LHCN-M2 (cell line): ENCODE results near the gene TNKS1BP1. TPM values are rescaled to one million over a fixed set of nuclear protein-coding genes. Genes with fewer than 3 reads are reported as not detected.
A peak's percentile ranks its signal among the peaks of the same experiment; 100 is the strongest.
"Not testable (repeated sequence)": the region's sequence is repeated elsewhere in the genome, so short reads cannot be mapped to it uniquely, and the experiment has no call there.

Experiments
- DNase-seq: peaks from one replicate; pipeline ENCODE4 v3.0.0-alpha.2; 2012; ENCODE audit warnings: low read depth
- total RNA-seq: library from RNA; depleted of rRNA; stranded (reverse); fragments of >200 nt; gene quantifications from 2 replicates; pipeline ENCODE4 v1.2.3, GENCODE V29; 2014

The TNKS1BP1 gene
- total RNA-seq, 1 experiment from 2014 or later = 114 TPM

DNA sequence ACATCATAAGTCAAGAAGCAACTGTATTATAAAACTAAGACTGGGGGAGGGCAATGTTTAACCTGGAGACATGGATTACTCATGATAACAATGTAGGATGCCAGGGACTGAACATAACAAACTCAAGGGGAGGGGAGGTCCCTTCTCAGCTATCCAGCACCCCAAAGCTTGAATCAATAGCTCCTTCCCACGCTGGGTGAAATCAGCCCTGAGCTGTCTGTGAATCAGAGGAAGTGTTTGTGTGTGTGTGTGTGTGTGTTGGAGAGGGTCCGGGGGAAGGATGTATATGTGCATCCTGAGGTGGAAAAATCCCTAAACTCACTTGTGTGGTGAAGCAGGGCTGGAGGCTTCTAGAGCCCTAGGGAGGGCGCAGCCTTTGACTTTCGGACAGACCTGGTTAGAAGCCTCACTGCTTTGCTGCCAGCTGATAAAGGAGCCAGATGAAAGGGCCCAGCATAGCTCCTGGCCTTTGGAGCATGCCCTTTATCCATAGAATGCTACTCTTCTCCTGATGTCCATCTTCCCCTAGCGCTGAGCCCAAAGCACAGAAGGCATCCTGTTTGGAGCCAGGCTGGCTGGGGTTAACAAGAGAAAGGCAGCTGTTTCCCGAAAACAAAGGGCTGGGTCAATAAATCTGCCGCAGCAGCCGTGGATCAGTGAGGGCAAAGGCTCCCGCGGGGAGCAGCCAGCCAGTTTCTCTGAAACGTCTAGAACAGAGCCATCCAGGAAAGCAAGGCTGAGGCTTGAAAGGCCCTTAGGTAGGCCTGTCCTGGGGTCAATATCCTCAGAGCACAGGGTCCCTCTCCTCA lies 35.8 kb downstream of the TNKS1BP1 start:
- peak; percentile 91 for DNase-seq

DNA sequence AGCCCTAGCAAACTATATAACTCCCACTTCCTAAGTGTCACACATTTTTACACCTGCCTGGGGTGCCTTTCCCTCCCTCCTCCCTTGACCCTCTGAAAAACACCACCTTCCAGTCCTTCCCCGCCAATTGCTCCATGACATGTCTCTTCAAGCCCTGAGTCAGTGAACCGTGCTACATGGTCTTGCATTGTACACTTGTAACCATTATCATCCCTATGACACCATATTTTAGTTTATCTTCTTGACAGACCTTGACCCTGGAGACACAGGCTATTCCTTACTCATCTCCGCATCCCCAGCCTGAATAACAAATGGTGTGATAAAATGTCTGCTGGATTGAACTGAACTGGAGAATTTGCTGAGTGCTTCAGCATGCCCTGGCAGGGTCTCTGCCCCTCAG lies 36.9 kb downstream of the TNKS1BP1 start:
- no peak for DNase-seq

DNA sequence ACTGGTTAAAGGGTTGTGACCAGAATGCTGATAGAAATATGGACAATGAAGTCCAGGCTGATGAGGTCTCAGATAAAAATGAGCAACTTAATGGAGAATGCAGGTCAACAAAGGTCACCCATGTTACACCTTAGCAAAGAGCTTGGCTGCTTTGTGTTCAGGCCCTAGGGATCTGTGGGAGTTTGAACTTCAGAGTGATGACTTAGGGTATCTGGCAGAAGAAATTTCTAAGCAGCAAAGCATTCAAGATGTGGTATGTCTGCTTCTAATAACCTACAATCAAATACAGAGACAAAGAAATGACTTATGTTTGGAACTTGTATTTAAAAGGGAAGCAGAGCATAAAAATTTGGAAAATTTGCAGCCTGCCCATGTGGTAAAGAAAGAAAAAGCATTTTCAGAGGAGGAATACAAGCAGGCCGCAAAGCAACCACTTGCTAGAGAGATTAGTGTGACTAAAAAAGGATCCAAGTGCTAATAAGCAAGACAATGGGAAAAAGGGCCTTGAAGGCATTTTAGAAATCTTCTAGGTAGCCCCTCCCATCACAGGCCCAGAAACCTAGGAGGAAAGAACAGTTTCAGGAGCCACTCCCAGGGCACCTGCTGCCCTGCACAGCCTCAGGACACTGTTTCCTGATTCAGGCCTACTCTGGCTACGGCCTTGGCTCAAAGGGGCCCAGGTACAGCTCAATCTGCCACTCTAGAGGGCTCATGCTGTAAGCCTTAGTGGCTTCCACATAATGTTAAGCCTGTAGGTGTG lies 41.3 kb downstream of the TNKS1BP1 start:
- no peak for DNase-seq

DNA sequence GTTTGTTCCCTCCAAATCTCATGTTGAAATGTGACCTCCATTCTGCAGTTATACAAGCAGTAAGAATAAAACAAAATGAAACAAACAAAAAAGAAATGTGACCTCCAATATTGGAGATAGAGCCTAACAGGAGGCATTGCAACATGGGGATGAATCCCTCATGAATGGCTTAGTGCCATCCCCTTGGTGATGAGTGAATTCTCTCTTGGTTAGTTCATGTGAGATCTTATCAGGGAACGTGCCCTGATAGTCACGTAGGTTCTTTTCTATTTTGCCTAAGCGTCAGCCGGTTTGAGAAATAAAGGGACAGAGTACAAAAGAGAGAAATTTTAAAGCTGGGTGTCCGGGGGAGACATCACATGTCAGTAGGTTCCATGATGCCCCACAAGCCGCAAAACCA lies 43.2 kb downstream of the TNKS1BP1 start:
- DNase-seq = not testable (repeated sequence)

DNA sequence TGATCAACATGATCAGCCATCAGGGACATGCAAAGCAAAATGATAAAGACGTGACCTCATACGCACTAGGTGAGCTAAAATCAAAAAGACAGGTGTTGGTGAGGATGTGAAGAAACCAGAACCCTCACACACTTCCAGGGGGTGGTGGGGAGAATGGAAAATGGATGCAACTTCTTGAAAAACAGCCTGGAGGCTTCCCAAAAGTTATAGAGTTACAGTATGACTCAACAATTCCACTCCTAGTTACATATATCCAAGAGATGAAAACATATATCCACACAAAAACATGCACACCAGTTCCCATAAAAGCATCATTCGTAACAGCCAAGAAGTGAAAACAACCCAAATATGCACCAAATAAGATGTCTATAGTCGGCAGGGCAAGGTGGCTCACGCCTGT lies 45.6 kb downstream of the TNKS1BP1 start:
- no peak for DNase-seq

DNA sequence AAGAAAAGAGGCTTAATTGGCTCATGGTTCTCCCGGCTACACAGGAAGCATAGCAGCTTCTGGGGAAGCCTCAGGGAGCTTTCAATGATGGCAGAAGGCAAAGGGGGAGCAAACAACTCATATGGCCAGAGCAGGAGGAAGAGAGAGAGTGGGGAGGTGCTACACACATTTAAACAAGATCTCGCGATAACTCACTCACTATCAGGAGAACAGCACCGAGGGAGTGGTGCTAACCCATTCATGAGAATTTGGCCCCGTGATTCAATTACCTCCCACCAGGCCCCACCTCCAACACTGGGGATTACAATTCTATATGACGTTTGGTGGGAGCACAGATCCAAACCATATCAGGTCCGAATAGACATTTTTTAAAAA lies 46.0 kb downstream of the TNKS1BP1 start:
- no peak for DNase-seq

DNA sequence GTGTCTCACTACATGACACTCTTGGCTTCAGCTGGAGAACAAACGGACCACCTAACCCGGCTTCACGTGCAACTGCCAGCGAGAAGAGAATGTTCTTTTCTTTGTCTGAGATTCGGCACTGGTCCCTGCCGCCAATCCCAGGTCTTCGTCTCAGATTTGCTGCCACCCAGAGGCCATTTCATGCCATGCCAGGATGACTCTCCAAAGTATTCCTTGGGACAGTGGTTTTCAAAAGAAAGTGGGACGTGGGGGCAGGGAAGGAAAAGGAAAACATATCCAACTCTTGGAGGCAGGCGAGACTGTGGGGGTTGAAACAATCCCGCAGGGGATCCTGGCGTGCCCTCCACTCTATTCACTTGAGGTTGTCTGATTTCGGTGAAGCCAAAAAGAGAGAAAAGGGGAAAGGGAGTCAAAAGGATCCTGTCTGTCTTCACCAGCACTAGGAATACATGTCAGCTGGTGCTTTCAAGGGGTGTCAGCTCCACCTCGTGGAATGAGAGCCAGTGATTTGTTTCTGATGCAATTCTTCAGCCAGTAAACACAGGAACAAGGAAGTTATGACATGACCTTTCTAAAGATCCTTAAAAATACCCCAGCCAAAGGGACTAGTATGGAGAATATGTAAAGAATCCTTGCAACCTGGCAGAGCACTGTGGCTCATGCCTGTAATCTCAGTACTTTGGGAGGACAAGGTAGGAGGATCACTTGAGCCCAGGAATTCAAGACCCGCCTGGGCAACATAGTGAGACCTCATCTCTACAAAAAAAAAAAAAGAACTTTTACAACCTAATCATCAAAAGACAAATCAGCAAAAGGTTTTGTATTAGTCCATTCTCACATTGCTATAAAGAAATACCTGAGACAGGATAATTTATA lies 46.7 kb downstream of the TNKS1BP1 start:
- peak; percentile 81 for DNase-seq

DNA sequence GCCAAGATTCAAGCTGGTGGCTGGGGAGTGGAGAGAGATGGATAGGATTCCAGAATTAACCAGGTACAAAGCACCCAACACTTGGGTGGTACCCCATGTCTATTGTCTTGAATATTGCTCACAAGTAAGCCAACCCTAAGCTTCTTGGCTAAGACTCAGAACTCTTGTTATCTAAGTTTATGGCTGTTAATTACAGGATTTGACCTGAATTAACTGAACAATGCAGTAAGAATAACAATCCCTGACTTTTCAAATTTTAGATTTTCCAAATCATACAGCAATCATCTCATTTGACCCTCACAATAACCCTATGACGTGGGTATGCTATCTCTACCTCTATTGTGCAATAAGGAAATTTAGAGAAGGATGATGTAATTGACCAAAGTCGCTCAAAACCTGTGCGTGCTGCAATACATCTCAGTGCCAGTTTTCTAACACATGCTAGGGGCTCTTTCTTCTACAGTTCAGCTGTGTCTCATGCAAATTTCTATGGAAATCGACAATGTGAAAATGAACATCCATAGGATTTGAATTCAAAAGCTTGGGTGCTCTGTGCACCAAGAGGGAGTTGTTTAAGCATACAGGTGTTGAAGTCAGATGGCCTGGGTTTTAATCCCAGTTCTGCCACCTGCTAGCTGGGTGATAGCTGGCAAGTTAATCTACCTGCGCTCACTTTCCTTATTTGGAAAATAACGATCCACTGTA lies 47.6 kb downstream of the TNKS1BP1 start:
- no peak for DNase-seq

DNA sequence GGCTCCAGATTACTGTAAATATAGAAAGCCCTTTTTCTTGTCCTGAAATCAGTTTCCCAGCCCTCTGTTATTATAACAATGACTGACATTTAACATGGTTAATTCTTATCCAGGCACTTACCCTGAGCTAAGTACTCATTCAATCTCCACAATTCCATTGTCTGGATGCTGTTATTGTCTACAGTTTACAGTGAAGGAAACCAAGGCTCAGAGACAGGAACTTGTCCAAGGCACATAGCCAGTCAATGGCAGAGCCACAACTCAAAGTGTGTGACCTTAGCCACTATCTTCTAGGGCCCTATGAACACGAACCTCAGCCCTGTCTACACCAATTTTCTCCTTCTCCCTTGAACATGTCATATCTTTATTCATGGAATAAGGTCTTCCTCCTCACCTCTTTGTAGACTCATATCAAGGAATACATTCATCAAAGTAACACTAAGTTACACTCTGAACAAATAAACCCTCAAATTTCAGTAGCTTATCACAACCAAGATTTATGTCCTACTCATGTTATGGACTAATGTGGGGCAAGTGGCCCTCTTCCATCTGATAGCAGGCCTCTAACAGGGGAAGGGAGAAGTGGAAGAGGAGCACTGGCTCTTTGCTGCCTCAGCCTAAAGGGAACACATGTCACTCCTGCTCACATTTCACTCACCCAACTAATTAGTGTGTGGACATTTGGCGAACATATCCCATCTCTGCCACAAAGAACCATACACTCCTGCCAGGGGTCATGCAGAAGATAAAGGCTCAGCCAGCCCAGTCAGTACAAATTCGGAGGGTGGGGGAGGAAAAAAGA lies 48.4 kb downstream of the TNKS1BP1 start:
- DNase-seq = no peak

DNA sequence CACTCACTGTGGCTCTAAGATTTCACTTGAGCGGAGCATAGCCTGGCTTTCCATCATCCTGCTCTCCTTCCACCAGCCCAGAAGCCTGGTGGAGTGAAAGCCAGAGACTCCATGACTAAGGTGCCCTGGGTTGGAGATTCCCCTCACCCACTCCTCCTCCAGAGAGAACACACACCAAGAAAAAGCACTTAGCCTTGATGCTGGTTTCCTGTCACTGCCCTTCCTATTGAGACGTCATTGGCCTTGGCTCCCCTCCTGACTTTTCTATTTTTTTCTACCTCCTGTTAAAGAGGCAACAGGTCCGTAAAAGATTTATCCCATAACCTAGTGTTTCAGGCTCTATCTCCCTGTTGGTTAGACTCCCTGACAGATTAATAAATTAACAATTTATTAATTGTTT lies 49.2 kb downstream of the TNKS1BP1 start:
- no peak for DNase-seq

DNA sequence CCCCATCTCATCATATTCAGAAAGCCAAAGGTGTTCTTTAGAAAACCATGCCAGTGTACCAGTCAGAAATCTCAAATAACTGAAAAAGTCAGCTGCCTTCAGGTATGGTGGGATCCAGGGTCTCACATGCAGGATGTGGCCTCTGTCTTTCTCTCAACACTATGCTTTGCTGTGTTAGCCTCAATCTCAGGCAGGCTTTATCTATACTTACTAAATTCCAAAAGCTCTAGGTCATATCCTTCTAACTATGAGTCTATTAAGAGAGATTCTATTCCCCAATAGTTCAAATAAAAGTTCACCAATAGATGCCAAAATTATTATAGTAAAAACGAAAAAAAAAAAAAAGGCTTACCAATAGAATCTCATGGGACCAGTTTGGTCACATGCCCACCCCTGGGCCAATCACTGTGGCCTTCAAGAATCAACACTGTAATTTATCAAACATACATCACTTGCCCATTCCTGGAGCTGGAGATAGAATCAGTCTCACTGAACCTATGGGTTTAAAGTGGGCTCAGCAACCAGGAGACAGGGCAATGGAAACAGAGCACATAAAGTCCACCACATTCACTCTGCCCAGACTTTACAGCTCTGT lies 49.8 kb downstream of the TNKS1BP1 start:
- no peak for DNase-seq

DNA sequence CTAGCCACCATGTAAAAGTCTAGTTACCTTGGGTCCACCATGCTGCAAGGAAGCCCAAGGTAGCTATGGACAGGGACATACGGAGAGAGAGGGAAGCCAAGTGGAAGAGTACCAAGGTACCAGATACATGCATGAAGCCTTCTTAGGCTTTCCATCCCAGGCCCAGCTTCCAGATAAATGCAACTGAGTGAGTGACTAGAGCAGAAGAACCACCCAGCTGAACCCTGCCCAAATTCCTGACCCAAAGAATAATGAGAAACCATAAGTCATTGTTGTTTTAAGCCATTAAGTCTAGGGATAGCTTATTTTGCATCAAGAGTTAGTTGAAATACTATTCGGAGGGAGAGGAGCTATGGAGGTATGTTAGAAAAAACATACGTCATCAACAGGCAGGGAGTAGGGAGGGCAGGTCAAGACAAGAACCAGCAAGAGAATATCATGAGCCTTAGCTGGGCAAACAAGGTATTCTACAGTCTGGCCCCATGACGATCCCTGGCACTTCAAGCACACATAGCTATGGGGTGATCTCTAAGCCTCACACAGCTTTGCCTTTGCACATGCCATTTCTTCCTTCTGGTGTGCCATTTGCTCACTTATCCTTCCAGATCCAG lies 51.2 kb downstream of the TNKS1BP1 start:
- DNase-seq = no peak

DNA sequence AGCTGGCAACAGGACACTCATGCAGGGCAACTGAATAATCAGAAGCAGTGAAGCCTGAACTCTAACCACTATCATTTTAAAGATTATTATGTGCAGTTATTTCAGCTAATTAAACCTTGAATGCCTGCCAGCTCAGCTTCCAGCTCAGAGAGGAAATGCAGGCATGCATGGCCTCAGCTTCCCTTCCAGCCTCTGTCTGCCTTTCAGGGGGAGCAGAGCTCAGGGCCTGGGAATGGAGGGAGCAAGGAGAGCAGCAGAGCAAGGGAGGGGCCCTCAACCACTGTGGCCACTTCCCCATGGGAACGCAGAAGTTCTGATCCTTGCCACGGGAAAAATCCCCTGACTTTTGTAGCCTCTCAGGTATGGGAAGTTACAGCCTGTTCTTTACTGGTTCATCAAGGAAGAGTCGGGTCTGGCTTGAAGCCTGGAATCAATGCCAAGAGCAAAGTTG lies 55.2 kb downstream of the TNKS1BP1 start:
- no peak for DNase-seq

DNA sequence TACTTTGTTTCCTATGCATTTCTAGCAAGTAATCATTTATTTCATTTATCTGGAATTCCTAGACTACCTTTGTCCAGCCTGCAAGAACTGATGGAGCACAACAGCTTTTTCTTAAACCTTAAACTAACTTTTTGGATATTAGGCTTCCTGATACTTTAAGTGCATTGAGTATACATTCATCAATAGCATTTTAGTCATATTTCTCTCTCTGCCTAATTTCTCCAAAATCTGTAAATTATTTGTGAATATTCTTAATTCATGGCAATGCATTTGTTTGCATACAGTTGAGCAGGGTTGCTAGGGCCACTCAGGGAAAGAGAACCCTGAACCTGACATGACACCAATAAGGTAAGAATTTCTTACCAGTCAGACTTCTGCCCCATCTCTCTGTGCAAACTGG lies 58.6 kb downstream of the TNKS1BP1 start:
- DNase-seq = no peak

DNA sequence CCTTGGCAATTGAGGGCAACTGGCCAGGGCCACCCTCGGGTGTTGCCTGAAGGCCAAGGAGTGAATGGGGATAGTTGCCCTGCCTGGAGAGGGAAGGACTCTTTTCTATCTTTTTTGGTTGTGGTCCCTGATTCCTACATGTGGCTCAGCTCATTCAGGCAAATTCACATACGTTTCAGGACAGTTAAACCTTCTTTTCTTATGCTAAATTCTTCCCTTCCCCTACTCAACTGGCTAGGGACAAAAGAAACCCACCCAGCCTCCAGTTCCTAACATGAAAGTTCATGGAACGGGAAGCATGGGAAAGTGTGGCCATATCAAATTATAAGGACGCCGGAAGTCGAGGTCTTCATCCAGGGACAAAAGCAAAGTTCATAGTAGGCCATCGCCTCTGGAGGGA lies 61.4 kb downstream of the TNKS1BP1 start:
- DNase-seq = no peak

DNA sequence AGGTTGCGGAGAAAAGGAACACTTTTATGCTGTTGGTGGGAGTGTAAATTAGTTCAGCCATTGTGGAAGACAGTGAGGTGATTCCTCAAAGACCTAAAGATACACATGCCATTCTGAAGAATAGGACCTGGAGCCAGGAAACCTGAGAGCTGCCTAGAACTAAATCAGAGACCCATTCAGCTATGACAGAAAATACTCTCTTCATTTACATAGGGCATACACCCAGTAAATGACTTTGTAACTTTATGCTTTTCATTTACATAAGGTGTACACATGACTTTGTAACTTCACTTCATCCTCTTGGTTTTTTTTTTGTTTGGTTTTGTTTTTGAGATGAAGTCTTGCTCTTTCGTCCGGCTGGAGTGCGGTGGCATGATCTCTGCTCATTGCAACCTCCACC lies 62.6 kb downstream of the TNKS1BP1 start:
- DNase-seq = no peak

DNA sequence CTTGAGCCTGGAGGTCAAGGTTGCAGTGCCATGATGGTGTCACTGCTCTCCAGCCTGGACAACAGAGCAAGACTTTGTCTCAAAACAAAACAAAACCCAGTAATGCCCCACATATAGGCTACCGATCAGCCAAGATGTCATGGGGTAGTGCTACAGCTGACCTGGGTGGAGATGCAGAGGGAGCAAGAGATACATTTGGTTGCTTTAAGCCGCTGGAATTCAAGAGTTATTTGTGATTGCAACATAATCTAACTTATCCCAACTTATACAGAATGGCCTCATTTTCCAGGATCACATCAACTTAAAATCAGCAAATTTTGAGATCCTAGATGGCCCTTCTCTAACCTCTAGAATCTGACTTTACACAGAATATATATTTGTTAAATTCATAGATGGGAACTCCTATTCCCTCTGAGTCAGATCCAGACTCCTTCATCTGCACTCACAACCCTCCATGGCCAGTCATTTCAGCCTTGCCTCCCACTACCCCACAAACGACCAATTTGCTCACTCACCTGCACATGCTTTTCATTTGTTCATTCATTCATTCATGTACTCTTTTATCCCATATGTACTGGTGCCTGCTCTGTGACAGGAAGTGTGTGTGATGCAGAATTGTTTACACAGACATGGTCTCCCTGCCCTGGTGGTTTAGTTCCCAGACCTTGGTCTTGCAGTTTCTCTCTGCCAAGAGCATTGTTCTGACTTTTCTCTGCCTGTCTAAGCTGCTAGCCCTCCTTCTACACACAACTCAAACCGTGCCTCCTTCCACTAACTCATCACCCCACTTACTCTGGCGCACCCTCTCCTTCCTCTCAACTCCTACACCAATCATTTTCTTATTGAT lies 63.6 kb downstream of the TNKS1BP1 start:
- DNase-seq = no peak

DNA sequence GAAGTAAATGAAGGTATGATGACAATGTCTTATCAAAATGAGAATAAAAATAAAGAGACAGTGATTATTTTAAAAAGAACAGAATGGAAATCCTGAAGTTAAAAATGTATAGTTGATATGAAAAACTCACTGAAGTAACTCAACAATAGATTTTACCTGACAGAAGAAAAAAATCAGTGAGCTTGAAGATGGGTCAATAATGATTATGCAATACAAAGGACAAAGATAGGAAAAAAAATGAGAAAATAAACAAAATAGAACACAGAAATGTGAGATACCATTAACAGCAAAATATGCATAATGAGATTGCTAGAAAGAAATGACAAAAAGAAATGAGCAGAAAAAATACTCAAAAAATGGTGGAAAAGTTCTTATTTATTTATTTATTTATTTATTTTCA lies 68.6 kb downstream of the TNKS1BP1 start:
- DNase-seq = no peak

DNA sequence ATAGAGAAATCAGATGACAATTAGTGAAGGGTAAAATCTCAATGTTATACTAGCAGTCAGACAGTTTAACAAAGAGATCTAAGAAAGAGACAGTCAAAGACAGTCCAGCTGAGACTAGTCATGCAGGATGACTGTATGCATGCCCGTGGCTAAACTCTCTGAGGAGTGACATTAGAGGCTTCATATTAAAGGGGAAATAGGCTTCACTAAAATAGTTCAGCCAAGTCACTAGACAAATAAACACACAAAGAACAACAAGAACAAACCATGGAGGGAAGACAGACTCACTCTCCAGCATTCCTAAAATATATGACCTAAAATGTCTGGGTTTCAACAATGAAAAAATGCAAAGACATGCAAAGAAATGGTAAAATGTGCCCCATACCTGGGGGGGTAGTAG lies 69.1 kb downstream of the TNKS1BP1 start:
- DNase-seq = peak; percentile 31
